Left lung (tissue), 10 donors: ENCODE data around the gene SEC22C. TPM values are rescaled to one million over a fixed set of nuclear protein-coding genes. Genes with fewer than 3 reads are reported as not detected.

Experiments
- ATAC-seq: fragments of 200-7000 bp; cut with Tn5 transposase; one replicate; pipeline ENCODE4 v1.9.1; 2020; ENCODE audit warnings: moderate library complexity
- DNase-seq, 4 donors: peaks; one replicate each; pipeline ENCODE4 v3.0.0-alpha.2; 2013 to 2020
- H3K27ac ChIP-seq, 2 donors: fragments of 200-600 bp; sonication (generic) in 1 of 2; one replicate each; pipeline versions ENCODE4 v1.5.0 to v1.8.0; 2020 to 2021
- H3K27me3 ChIP-seq, 2 donors: fragments of 200-600 bp; sonication (generic) in 1 of 2; one replicate each; pipeline versions ENCODE4 v1.5.0 to v1.8.0; 2020 to 2021
- H3K36me3 ChIP-seq, 2 donors: fragments of 200-600 bp; sonication (generic) in 1 of 2; one replicate each; pipeline versions ENCODE4 v1.5.0 to v1.8.0; 2020 to 2021
- H3K4me1 ChIP-seq, 2 donors: fragments of 200-600 bp; one replicate each; pipeline ENCODE4 v1.8.0; 2021
- H3K4me3 ChIP-seq, 2 donors: fragments of 200-600 bp; sonication (generic) in 1 of 2; one replicate each; pipeline versions ENCODE4 v1.5.0 to v1.8.0; 2020 to 2021; ENCODE audit warnings: mild to moderate bottlenecking in 1 of 2
- H3K9me3 ChIP-seq, 2 donors: fragments of 200-600 bp; sonication (generic) in 1 of 2; one replicate each; pipeline versions ENCODE4 v1.5.0 to v1.8.0; 2020 to 2021
- intact Hi-C, 2 donors: fragments of 100-400 bp; cut with DNase I; formaldehyde crosslinking; loops; one replicate each; pipeline versions ENCODE4 v1.11.2 to v1.14.2; 2022
- polyA plus RNA-seq, 6 donors: library from polyadenylated mRNA; unstranded; fragments of 120-200 nt; gene quantifications; one replicate each; pipeline ENCODE4 v1.2.1, GENCODE V29; 2013; ENCODE audit not compliant: insufficient read length in 6 of 6
- total RNA-seq, 2 donors: library from RNA; stranded (reverse); fragmentation: NEBNext Ultra II Directional; extraction: Animal tissue kit (Norgen Biotek cat#: 25700); gene quantifications; one replicate each; pipeline ENCODE4 v1.2.1, GENCODE V29; 2021
- TF ChIP-seq, protein P1 (sequence below), 2 donors: fragments of 200-600 bp; sonication (generic) in 1 of 2; IDR thresholded peaks; one replicate each; pipeline versions ENCODE4 v1.5.0 to v1.8.0; 2021; ENCODE audit warnings: antibody characterized with exemption in 2 of 2
- donor health status: DM: no; HTN: yes; CAD: no.
- donor health status: DM: no; HTN: no; CAD: no.

The SEC22C gene
- total and polyA plus RNA-seq, 8 donors = 40.9 to 55.2 (median 46.1) TPM

DNA sequence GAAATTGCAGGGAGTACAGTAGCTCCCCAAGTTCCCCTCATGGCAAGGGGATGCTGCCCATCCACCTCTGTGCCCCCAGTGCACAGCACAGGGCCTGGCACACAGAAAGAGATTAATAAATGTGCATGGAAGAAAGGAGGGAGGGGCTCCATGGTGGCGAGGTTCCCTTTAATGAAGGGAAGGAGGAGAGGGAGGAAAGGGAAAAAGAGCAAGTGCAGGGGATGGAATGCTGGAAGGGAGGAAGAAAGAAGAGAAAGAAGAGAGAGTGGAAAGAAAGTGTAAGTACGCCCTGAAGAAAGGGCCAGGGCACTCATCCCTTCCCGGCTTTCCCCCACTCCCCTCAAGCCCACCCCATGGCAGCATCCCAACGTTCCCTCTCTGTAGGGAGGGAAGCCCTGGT is 80.9 kb downstream of the SEC22C start:
- peaks cover 0 to 25% of the 10 kb centered on the region in 2 donors for H3K4me1 ChIP-seq
- peak overlapping the region in 1 of 2 donors; percentile 49 for H3K4me3 ChIP-seq
- H3K36me3 ChIP-seq = no peaks in the 10 kb centered on the region
- H3K27ac ChIP-seq = no peak overlapping the region
- intact Hi-C loops = no loop called here
- no peaks in the 10 kb centered on the region for H3K9me3 ChIP-seq
- DNase-seq = no peak
- peaks cover 8 to 49% of the 10 kb centered on the region in 2 donors for H3K27me3 ChIP-seq
- ATAC-seq = no peak
- TF ChIP-seq, protein P1, sequence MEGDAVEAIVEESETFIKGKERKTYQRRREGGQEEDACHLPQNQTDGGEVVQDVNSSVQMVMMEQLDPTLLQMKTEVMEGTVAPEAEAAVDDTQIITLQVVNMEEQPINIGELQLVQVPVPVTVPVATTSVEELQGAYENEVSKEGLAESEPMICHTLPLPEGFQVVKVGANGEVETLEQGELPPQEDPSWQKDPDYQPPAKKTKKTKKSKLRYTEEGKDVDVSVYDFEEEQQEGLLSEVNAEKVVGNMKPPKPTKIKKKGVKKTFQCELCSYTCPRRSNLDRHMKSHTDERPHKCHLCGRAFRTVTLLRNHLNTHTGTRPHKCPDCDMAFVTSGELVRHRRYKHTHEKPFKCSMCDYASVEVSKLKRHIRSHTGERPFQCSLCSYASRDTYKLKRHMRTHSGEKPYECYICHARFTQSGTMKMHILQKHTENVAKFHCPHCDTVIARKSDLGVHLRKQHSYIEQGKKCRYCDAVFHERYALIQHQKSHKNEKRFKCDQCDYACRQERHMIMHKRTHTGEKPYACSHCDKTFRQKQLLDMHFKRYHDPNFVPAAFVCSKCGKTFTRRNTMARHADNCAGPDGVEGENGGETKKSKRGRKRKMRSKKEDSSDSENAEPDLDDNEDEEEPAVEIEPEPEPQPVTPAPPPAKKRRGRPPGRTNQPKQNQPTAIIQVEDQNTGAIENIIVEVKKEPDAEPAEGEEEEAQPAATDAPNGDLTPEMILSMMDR (IDR thresholded peaks at IDR 0.05) = no peak

DNA sequence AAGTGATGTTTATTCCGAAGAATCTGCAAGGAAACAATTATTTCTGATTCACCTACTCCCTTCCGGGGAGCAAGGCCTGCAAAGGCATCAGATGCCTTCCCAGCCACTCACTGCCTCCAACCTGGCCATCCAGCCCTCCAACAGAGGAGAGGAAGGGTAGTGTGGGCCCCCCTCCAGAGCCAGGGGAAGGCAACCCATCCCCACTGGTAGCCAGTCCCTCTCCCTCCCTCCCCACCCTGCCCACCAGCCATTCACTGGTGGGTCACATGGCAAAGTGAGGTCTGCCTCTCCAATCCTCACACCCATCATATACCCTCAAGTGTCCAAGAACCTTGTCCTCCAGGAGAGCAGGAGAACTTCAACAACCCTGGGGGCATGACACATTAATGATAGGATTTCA is 81.7 kb downstream of the SEC22C start:
- Histone ChIP-seq H3K4me3 (no peak overlapping the region), H3K36me3 (no peaks in the 10 kb centered on the region), H3K27me3 (peaks cover 8 to 49% of the 10 kb centered on the region in 2 donors), H3K27ac (no peak overlapping the region), H3K9me3 (no peaks in the 10 kb centered on the region), H3K4me1 (peaks cover 0 to 25% of the 10 kb centered on the region in 2 donors)
- intact Hi-C loops = no loop called here
- DNase-seq = peak in 1 of 4 donors; percentile 11
- TF ChIP-seq, protein P1 (IDR thresholded peaks at IDR 0.05) = no peak
- no peak for ATAC-seq

GRCh38 chr3:42499478-42499871 is 82.3 kb downstream of the SEC22C start:
- H3K27me3 ChIP-seq = peaks cover 8 to 49% of the 10 kb centered on the region in 2 donors
- peak in 1 of 4 donors; percentile 8 for DNase-seq
- no peak overlapping the region for H3K4me3 ChIP-seq
- no peak for ATAC-seq
- H3K4me1 ChIP-seq = peaks cover 0 to 25% of the 10 kb centered on the region in 2 donors
- TF ChIP-seq, protein P1 (IDR thresholded peaks at IDR 0.05) = no peak
- intact Hi-C loops = no loop called here
- H3K36me3 ChIP-seq = no peaks in the 10 kb centered on the region
- no peak overlapping the region for H3K27ac ChIP-seq
- H3K9me3 ChIP-seq = no peaks in the 10 kb centered on the region

- no peak overlapping the region for H3K27ac ChIP-seq
- TF ChIP-seq, protein P1 (IDR thresholded peaks at IDR 0.05) = no peak
- ATAC-seq = no peak
- H3K9me3 ChIP-seq = no peaks in the 10 kb centered on the region
- peaks cover 8 to 49% of the 10 kb centered on the region in 2 donors for H3K27me3 ChIP-seq
- peak in 1 of 4 donors; percentile 14 for DNase-seq
- H3K36me3 ChIP-seq = no peaks in the 10 kb centered on the region
- intact Hi-C loops = no loop called here
- peaks cover 0 to 25% of the 10 kb centered on the region in 2 donors for H3K4me1 ChIP-seq
- H3K4me3 ChIP-seq = no peak overlapping the region
Observed at GRCh38 chr3:42498791-42499477, 82.8 kb downstream of the SEC22C start.

DNA sequence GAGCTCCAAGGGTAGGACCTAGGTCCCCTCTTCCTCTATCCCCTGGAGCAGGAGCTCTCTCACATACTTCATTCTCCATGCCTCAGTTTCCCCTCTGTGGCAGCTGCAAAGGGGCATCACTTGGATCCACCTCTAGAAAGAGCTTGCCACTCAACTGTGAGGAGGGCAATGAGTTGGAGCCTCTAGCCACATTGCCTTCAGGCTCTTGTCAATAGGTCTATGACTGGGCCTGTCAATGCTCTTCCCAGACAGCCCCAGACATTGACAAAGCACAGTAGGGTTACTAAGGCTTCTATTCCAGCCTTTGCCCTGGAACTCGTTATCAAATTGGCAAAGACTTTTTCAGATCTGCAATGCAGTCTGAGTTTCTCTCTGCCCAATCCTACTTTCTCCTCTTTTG is 83.7 kb downstream of the SEC22C start:
- no peaks in the 10 kb centered on the region for H3K9me3 ChIP-seq
- DNase-seq (peak in 1 of 4 donors; percentile 11), ATAC-seq (no peak)
- H3K27me3 ChIP-seq = peaks cover 8 to 44% of the 10 kb centered on the region in 2 donors
- H3K4me1 ChIP-seq = peaks cover 0 to 22% of the 10 kb centered on the region in 2 donors
- TF ChIP-seq, protein P1 (IDR thresholded peaks at IDR 0.05) = no peak
- H3K4me3 ChIP-seq = no peak overlapping the region
- intact Hi-C loops = no loop called here
- H3K36me3 ChIP-seq = no peaks in the 10 kb centered on the region
- H3K27ac ChIP-seq = no peak overlapping the region

Other genes starting within 250 kb of the SEC22C start
- not detected for gene LYZL4, start 171.4 kb downstream of the SEC22C start, total RNA-seq
- gene LYZL4, start 171.4 kb downstream of the SEC22C start, polyA plus RNA-seq = not detected
- gene VIPR1, start 79.3 kb downstream of the SEC22C start, total RNA-seq = 10 to 100 TPM; 60.7 to 82.5 TPM
- 10 to 100 TPM in 2 of 6 donors, 1 to 10 TPM in 4; 7.8 to 18.8 (median 9.4) TPM for gene VIPR1, start 79.3 kb downstream of the SEC22C start, polyA plus RNA-seq
- 10 to 100 TPM; 20.3 to 24.2 TPM for gene SS18L2, start 8.9 kb upstream of the SEC22C start, total RNA-seq
- 10 to 100 TPM; 23.9 to 28.0 (median 27.1) TPM for gene SS18L2, start 8.9 kb upstream of the SEC22C start, polyA plus RNA-seq
- 10 to 100 TPM; 53.7 to 66.2 TPM for gene NKTR, start 18.7 kb upstream of the SEC22C start, total RNA-seq
- gene NKTR, start 18.7 kb upstream of the SEC22C start, polyA plus RNA-seq = 100 to 1,000 TPM; 174 to 254 (median 214) TPM
- 10 to 100 TPM; 18.3 to 34.9 TPM for gene ZBTB47, start 71.7 kb upstream of the SEC22C start, total RNA-seq
- gene ZBTB47, start 71.7 kb upstream of the SEC22C start, polyA plus RNA-seq = 10 to 100 TPM; 10.4 to 16.3 (median 14.0) TPM
- not detected for gene KLHL40, start 103.6 kb upstream of the SEC22C start, total RNA-seq
- gene KLHL40, start 103.6 kb upstream of the SEC22C start, polyA plus RNA-seq = not detected
- gene HHATL, start 120.8 kb upstream of the SEC22C start, total RNA-seq = 1 to 10 TPM in 1 of 2 donors, under 1 TPM in 1; 0.29 to 1.0 TPM
- gene HHATL, start 120.8 kb upstream of the SEC22C start, polyA plus RNA-seq = 1 to 10 TPM in 3 of 6 donors, under 1 TPM in 2, not detected in 1; 0.36 to 1.3 (median 1.0) TPM
- gene CCDC13, start 191.3 kb upstream of the SEC22C start, total RNA-seq = 1 to 10 TPM in 1 of 2 donors, under 1 TPM in 1; 0.90 to 2.9 TPM
- 1 to 10 TPM in 5 of 6 donors, under 1 TPM in 1; 0.95 to 3.5 (median 2.0) TPM for gene CCDC13, start 191.3 kb upstream of the SEC22C start, polyA plus RNA-seq
- 10 to 100 TPM; 81.3 to 95.2 TPM for gene HIGD1A, start 222.5 kb upstream of the SEC22C start, total RNA-seq
- 10 to 100 TPM; 77.7 to 99.1 (median 92.5) TPM for gene HIGD1A, start 222.5 kb upstream of the SEC22C start, polyA plus RNA-seq
- gene ACKR2, start 227.5 kb upstream of the SEC22C start, total RNA-seq = 1 to 10 TPM; 2.5 to 7.9 TPM
- 1 to 10 TPM in 5 of 6 donors, under 1 TPM in 1; 0.77 to 3.1 (median 1.7) TPM for gene ACKR2, start 227.5 kb upstream of the SEC22C start, polyA plus RNA-seq